RPMI8226 (cell line): Measurements from ENCODE around the gene JPH2.
A peak's percentile ranks its signal among the peaks of the same experiment; 100 is the strongest.

Experiments used
- DNase-seq: peaks from one replicate; pipeline ENCODE4 v3.0.0-alpha.2; 2015

JPH2 gene

DNA sequence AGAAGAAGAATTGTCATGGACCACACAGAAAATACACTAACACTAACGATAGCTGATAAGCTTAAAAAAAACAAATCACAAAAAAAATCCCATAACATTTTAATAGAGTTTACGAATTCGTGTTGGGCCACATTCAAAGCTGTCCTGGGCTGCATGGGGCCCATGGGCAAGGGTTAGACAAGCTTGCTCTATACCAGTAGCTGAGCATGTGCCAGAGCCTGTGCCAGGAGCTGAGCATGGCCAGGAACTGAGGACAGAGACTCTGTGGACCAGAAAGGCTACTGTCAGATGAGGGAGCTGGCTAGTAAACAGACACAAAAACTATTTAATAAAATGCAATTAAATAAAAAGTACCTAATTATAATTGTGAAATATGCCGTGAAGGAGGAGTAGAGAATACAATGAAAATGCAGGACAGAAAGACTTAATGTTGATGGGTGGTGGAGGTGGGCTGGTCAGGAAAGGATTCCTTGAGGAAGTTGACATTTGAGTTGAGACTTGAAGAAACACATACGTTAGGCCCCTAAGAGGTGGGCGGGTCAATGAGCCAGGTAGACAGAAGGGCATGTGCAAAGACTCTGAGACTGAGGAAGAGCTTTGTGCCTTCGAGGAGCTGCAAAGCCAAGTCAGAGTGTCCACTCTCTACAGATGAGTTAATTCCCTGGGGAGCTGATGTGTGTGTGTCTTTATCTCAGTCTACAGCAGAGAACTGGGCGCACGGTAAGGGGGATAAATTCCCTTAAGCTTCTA lies 66.1 kb downstream of the JPH2 start:
- DNase-seq = no peak

DNA sequence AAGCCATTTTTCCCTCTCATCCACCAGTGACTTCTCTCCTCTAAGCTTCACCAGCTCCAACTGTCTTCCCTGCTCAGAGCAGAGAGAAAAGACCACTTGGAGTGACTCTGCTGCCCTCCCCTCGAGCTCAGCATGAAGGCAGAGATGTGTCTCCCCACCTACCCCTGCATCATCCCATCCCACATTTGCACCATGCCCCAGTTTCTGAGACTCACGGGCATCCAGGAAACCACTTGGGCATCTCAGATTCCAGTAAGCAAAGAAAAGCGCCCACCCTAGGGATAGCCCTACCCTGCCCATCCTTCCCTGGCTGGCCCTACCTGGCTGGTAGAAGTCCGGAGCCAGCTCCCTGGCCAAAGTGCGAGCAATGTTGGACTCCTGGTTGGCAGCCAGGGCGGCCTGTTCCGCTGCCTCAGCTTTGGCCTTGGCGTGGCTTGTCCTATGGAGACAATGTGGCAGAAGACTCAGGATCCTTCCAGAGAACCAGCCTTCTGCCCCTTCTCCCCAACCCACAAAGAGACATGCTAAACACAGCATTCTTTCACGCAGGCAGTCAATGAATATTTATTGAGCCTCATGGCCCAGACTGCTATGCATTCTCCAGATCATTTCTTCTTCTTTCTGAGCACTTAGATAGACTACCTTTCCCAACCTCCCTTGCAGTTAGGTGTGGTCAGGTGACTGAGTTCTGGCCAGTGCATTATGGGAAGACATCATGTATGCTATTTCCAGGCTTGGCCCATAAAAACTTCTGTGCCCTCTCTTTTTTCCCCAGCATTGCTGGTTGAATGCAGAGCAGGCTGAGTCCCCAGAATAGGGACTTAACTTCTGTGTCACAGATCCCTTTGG lies 68.6 kb downstream of the JPH2 start:
- no peak for DNase-seq

DNA sequence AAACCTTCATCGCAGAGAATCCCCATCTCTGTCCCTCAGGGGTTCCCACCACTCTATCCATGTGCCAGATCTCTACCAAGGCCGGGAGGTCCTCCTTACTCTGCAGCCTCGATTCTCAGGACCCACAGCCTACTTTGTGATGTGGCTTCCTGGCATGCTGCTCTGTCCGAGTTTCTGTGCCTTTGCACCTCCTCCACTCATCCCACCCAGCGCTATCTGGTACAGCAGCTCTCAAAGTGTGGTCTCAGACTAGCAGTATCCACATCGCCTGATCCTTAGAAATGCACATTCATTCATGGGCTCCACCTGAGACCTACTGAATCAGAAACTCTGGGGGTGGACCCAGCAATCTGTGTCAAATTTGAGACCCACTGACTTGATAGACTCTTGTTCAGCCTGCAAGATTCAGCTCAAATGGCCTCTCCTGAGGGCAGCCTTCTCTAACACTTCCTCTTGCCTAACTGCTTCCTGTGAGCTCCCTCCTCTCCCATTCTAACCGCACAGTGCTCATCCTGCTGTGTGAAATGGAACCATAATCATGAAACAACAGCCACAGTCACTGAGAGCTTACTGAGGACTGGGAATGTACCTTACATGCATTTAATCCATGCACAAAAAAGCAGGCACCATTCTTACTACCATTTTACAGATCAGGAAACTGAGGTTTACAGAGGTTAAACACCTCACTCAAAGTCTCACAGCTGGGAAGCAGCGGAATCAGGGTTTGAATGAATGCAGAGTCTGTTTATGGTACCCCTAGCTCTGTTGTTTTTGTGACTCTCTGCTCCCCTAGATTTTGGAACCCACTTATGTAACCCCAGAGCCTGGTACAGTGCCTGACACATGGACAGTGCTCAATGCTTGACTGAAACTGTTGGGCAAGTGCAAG lies 69.4 kb downstream of the JPH2 start:
- DNase-seq = no peak

DNA sequence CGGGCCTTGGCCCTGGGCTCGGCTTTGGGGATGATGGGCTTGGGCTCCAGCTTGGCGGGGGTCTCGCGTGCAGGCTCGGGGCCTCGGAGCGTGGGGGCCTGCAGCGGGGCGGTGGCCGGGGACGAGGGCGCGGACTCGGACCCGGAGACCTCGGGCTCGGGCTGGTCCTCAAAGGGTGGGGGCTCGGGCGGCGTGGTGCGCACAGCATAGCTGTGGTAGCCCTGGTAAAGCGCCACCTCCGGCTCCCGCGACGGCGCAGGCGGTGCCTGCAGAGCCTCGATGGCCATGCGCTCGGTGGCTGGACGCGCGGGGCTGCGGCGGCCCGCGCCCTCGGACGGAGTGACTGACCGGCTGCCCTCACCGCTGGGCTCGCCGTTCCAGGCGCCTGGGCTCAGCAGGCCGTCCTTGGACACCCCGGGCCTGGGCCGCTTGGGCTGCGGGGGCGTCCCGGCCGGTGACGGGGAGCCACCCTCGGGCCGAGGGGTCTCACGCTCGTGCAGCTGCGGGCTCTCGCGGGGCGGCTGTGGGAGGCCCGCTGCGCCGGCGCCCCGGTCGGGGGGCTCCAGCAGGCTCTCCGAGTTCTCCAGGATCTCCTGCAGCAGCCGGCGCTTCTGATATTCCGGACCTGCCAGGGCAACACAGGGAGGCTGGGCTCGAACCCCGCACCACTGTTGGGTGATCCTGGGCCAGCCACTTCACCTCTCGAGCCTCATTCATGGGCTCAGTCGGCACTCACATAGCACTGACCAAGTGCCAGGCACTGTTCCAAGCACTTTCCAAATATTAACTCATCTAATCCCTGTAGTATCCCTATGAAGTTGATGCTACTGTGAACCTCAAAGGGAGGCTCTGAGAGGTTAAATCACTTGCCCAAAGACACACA lies 71.0 kb downstream of the JPH2 start:
- DNase-seq = no peak

DNA sequence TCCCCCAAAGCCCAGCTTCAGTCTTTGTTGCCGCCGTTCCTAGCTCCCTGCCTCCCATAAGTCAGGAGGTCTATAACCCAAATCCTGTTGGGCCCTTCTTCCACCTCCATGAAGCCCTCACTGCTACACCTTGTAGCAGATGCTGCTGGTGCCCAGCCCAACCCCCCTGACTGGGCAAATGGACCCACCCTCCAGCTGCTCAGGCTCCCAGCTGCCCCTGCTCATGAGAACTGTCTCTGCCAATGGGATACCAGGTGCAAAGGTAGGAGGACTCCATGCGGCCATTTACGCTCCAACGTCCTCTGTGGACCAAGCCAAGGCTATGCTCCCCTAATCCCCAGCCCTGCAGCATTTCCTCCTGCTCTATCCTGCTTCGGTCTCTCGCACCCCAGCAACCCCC lies 71.8 kb downstream of the JPH2 start:
- DNase-seq = no peak

DNA sequence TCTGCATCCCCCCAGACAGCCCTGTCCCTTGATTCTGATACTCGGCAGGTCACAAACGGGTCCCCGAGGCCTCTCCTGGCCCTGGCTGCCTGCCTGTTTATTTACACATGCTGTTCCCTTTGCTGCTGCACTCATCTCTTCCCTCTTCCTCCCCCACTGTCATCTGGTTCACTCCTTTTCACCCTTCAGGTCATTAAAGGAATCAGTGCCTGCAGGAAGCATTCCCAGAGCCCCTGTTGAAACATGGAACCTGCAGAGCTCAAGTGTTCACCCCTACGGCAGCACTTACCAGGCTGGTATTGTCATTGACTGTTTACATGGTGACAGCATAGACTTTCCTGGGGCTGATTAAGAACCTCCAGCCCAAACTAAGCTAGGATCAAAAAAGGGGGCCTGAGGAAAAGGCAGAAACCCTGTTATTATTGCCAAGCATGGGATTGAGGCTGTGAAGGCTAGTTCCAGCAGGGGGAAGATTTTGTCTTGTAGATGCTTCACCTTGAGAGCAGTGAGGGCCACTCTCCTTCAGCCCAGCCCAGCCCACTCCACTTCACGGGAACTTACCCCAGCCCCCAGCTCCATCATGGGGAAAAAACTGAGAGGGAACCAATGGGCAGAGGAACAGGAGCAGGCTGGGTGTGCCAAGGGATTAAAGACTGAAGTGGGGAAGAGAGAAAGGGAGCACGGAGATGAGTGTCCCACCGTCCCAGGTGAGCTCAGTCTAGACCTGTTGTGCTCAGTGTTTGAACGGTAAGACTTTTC lies 73.2 kb downstream of the JPH2 start:
- no peak for DNase-seq

DNA sequence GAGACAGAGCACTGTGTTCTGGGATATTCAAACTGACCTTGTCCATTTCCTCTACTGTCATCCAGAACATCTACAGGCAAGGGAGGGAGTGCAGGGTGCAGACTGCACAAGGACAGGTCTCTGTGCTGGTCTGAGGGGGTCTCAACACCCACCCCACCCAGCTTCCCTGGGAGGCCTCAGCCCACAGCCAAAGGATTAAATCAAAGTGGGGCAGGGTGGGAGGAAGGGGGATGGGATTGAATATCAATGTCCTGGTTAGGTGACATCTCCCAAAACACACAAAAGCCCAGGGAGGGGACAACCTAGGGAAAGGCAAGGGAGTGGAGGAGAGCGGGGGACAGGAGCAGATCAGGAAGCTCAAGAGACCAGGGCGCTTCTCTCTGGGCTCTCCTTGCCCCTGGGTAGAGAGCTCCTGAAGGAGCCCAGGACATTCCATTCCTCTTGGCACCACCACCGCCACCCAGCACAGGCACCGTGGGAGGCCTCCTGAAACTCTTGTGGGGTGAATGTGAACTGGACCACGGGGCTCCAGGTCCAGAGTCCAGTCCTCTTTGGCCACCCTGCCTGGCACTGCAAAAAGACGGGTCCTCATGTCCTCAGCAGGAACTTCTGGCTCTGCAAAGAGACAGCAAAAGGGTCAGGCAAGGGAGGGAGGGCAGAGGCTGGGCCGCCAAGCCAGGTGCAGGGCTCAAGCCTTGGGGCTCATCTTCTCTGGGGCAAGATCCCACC lies 73.9 kb downstream of the JPH2 start:
- no peak for DNase-seq

DNA sequence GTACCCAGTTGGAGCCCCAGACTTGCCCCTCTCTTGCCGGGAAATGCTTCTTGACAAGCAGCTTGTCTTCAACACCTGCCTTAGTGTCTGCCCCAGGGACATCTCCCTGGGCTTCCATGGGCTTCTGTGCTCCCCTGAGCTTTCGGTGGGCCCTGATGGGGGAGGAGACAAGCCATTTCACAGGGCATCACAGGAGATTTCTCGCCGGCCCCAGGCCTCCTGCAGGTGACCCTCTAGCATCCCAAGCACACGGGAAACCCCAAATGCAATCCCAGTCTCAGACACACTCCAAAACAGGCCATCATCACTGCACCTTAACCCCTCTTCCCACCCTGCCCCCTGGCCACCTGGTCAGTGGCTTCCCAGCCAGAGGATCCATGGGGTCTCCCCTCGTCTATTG lies 74.5 kb downstream of the JPH2 start:
- no peak for DNase-seq

DNA sequence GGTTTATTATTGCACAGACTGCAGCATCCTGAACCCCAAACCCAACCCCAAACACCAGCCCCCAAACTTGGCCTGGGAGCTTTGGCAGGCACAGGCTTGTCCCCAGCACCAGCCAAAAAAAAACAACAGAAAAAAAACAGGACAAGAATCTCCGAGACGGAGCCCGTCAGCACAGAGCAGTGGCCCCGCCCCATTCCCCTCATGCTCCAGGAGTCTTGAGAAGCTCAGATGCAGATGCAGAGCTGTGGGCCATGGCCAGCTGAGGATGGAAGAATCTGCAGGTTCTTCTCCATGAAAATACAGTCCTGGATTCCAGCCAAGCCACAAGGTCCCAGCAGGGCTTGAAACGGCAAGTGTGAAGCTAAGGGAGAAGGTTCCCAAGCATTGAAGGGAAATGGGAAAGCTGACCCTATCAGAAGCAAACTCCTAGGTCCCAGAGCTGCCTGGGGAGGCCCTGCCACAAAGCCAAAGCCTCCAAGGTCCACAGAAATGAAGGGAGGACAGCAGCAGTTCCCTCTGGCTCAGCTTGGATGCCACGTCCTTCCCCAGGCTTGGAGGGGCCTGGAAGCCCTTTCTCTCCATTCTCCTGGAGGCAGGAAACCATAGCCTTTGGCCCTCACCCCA lies 75.2 kb downstream of the JPH2 start:
- no peak for DNase-seq

DNA sequence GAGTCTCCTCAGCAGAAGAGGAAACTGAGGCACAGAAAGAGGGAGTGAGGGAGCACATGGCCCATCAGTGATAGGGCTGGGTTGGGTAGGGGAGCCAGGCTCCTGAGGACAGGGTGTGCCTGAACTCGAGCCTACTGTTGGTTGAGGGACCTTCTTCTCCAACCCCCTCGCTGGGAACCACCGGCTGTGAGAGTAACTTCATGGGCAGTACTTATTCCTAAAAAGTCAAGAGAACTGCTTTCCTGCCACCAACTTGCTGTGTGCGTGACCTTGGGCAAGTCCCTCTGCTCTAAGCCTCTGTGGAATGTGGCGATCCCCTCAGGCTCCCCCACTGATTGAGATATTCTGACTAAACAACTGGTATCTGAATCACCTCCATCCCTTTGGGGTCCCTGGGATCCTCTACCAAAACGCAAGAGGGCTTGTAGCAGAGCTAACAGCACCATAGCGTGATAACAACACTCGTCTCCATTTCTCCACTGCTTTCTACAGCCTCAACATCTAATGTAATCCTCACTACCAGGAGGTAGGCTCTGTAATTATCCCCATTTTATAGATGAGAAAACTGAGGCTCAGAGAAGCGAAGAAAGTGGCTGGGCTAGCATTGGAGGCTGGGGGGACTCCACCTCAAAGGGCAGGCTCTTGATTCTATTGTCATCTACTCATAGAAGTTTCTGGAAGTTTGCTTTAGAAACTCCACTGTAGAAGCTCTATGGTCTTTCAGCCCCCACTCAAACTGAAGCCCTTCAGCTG lies 76.0 kb downstream of the JPH2 start:
- no peak for DNase-seq

DNA sequence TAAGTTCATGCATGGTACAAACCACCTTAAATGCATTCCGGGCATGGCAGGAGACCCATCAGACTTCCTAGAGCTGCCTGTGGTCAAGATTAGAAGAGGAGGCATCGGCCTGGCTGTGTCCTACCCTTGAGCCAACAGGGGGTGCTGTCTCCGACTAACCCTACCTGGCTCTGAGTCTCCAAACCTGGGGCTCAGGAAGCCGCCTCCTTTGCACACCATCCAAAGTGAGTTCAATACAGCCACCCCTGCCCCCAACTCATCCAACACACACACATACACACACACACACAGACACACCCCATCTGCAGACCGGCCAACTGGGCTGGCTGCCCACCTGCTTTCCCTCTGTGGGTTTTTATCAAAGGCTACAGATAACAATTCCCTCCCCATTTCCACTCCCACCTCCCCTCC lies 77.0 kb downstream of the JPH2 start:
- no peak for DNase-seq

DNA sequence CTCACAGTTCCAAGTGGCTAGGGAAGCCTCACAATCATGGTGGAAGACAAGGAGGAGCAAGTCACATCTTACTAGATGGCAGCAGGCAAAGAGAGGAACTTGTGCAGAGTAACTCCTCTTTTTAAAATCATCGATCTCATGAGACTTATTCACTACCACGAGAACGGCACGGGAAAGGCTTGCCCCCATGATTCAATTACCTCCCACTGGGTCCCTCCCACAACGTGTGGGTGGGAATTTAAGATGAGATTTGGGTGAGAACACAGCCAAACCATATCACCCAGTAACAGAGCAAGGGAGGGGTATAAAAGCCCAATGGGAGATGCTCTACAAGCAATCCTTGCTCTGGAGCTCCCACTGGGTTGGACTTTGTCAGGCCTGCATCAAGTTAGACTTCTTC lies 80.4 kb downstream of the JPH2 start:
- DNase-seq = no peak

DNA sequence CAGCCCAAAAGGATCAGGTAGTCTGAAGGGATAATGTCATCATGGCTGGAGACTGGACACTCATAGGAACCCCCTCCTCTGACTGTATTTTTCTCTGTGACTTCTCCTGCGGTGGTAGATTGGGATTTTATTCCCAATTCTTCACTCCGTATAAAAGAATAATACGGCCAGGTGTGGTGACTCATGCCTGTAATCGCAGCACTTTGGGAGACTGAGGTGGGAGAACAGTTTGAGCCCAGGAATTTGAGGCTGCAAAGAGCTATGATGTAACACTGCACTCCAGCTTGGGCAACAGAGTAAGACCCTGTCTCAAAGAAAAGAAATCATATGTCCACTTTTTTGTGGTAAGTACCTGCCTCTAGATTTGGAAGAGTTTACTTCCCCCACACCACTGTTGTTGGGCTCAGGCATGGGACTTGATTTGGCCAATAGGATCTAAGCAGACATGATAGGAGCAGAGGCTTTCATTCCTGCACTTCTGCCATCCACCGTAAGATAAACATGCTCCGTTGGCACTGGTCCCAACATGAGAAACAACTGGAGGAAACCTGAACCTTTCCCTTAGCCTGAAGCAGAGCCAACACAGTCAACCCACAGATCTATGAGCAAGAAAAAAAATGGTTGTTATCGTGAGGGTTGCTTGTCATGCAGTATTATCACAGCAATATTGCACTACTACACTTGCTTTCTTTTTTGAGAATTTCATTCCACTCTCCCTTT lies 82.0 kb downstream of the JPH2 start:
- DNase-seq = no peak

DNA sequence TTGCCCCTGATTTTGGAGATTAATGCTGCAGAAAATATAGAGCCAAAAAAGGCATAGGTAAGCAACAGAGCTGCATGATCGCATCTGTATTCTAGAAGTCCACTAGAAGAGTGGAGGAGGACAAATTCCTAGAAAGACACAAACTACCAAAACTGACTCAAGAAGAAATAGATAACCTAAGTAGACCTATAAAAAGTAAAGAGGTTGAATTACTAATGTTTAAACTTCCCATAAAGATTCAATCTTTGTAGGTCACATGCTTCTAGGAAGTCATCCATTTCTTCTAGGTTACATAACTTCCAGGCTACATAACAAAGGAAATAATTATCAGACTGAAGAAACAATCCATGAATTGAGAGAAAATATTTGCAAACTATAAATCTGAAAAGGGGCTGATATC lies 84.4 kb downstream of the JPH2 start:
- no peak for DNase-seq

DNA sequence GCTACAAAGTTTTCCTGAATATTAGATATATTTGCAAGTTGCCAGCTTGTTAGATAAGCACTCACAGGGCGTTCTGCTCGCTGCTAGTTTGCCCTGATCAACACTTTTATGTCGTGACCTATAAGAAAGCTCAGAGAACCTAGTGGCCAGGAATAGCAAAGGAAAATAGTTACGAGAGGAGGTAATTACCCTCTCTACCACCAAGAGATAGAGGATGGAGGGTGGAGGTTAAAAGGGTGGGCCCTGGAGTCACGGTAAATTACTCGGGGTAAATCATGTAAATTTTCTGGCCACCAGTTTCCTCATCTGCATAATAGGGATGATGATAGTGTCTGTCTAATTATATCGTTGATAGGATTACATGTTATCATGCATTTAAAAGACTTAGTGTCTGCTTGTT lies 87.2 kb downstream of the JPH2 start:
- no peak for DNase-seq

DNA sequence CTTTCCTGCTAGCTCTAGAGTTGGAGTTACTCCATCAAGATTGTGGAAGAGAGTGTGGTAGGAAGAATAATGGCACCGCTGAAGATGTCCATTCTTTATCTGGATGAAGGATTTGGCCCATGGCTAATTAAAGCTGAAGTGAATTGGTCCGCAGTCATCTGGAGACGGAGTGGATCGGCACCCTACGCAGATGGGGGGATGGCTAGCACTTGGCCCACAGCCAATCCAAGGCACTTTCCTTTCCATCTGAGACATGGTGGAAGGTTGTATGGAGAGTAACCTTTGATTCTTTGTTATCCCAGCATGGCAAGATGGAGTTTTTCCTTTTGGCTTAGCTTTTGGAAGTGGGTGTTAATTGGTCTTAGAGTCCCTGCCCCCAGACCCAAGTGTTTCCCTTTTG lies 88.3 kb downstream of the JPH2 start:
- no peak for DNase-seq

DNA sequence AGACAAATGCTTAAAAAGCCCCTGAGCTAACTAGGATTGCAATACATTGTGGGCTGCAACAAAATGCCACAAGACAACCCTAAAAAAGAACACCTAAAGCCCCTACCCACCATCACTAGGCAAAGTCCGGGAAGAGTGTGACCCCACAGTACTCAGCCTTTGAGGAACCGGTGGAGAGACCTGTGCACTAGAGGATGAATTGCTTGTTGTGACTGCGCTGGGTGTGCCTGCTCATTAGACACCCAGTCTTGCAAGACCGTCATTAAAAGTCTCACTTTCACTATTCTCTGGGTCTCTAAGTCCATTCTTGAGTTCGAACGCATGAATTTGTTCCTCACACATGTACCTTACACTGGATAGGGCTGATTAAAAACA lies 88.7 kb downstream of the JPH2 start:
- DNase-seq = no peak

DNA sequence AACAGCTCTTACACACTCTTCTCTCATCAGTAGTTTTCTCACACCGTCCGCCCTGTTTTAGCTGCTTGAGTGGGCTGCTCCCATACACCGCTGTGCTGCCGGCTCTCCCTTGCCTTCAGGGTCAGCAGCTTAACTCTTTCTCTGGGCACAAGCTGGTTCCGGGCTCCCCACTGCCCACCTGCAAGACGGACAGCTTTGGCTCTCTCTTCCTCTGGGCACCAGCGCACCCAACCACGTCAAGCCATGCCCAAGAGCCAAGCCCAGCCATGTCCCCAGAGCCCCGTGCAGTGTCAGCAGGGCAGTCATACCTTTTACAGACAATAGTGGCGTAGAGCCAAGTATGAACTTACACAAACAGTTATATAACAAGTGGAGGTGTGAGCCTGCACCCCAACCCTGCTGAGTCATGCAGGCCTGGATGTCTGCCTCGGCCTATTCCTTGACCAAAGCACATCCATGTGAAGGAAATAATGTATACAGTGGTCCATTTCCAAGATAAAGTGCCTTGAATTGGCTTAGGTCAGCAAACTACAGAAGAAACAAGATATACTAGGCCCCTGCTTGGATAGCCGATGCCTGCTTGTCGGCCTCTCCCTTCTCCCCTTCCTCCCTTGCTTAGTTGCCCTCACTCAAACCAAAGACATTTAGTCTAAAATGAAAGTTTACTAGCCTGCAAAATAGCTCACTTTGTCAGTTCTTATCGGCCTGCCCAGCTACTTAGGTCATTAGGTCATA lies 89.3 kb downstream of the JPH2 start:
- DNase-seq = peak; percentile 41
